SK-N-SH (cell line): ENCODE results near the gene MYH11. TPM values are rescaled to one million over a fixed set of nuclear protein-coding genes. Genes with fewer than 3 reads are reported as not detected.

ENCODE experiments used
- CTCF ChIA-PET: fragments of 300-600, 350-600 bp; formaldehyde crosslinking; extraction: SDS; loops from one replicate; lab custom pipeline; 2021; lab: Yijun Ruan, JAX
- POLR2A ChIA-PET: fragments of 350-600 bp; sonication (Branson Sonifier 250); formaldehyde crosslinking; extraction: SDS; loops from one replicate; lab custom pipeline; 2020; ENCODE audit warnings: antibody characterized with exemption, inconsistent platforms; lab: Yijun Ruan, JAX
- DNase-seq: peaks from one replicate; pipeline ENCODE4 v3.0.0; 2012
- H2AFZ ChIP-seq: fragments of 200-600 bp; sonication (generic); 2 replicates; pipeline ENCODE4 v1.8.1; 2016; ENCODE audit warnings: antibody characterized with exemption, mild to moderate bottlenecking, low read depth
- H3F3A ChIP-seq: fragments of 200-600 bp; sonication (generic); replicated peaks from 2 replicates; pipeline ENCODE3; 2016; ENCODE audit warnings: antibody characterized with exemption, mild to moderate bottlenecking; ENCODE audit not compliant: insufficient read depth
- H3K27ac ChIP-seq, 2 experiments: fragments of 200-500 bp in 1 of 2; fragments of 200-600 bp in 1 of 2; sonication (Bioruptor generic) in 1 of 2; sonication (generic), shearing (Covaris generic) in 1 of 2; 2 replicates each; pipeline versions ENCODE4 v1.5.1 to v1.6.1; 2014 to 2016; ENCODE audit warnings: low read depth in 2 of 2, inconsistent platforms in 1 of 2, low read length in 1 of 2, mild to moderate bottlenecking in 1 of 2, mixed read lengths in 1 of 2
- H3K27me3 ChIP-seq: fragments of 200-600 bp; sonication (generic), shearing (Covaris generic); 2 replicates; pipeline ENCODE4 v1.6.1; 2016; ENCODE audit warnings: mixed run types; ENCODE audit not compliant: insufficient read depth
- H3K36me3 ChIP-seq, 2 experiments: fragments of 200-500 bp in 1 of 2; fragments of 200-600 bp in 1 of 2; sonication (Bioruptor generic) in 1 of 2; sonication (generic) in 1 of 2; replicated peaks in 1 of 2; 2 replicates each; pipeline versions ENCODE3 to v1.5.1; 2014 to 2016; ENCODE audit warnings: low read length in 1 of 2, mild to moderate bottlenecking in 1 of 2; ENCODE audit not compliant: insufficient read depth in 2 of 2, control insufficient read depth in 1 of 2
- H3K4me1 ChIP-seq, 2 experiments: fragments of 200-500 bp in 1 of 2; fragments of 200-600 bp in 1 of 2; sonication (Bioruptor generic) in 1 of 2; sonication (generic), shearing (Covaris generic) in 1 of 2; 2 replicates each; pipeline versions ENCODE4 v1.5.1 to v1.6.1; 2014 to 2016; ENCODE audit warnings: low read depth in 1 of 2, low read length in 1 of 2, mixed run types in 1 of 2; ENCODE audit not compliant: insufficient read depth in 2 of 2, control insufficient read depth in 1 of 2
- H3K4me2 ChIP-seq: fragments of 200-600 bp; sonication (generic), shearing (Covaris generic); 2 replicates; pipeline ENCODE4 v1.6.1; 2017; ENCODE audit warnings: mixed run types
- H3K4me3 ChIP-seq, 2 experiments: fragments of 200-500 bp in 1 of 2; fragments of 200-600 bp in 1 of 2; sonication (Bioruptor generic) in 1 of 2; sonication (generic), shearing (Covaris generic) in 1 of 2; 2 replicates each; pipeline versions ENCODE4 v1.5.1 to v1.8.1; 2014 to 2016; ENCODE audit warnings: low read depth in 2 of 2, inconsistent platforms in 1 of 2, low read length in 1 of 2, mild to moderate bottlenecking in 1 of 2, mixed read lengths in 1 of 2, moderate library complexity in 1 of 2
- H3K79me2 ChIP-seq: fragments of 200-600 bp; sonication (generic); 2 replicates; pipeline ENCODE4 v1.8.1; 2017; ENCODE audit warnings: mild to moderate bottlenecking; ENCODE audit not compliant: insufficient read depth
- H3K9ac ChIP-seq: fragments of 200-600 bp; sonication (generic); 2 replicates; pipeline ENCODE4 v1.6.1; 2017; ENCODE audit warnings: mixed run types
- H3K9me2 ChIP-seq: fragments of 200-600 bp; sonication (generic); 2 replicates; pipeline ENCODE4 v1.6.1; 2017; ENCODE audit warnings: mixed run types
- H3K9me3 ChIP-seq: fragments of 200-600 bp; sonication (generic); 2 replicates; pipeline ENCODE4 v1.6.1; 2017; ENCODE audit warnings: mixed run types, mild to moderate bottlenecking, moderate library complexity
- H4K20me1 ChIP-seq: fragments of 200-600 bp; sonication (generic); 2 replicates; pipeline ENCODE4 v1.6.1; 2017; ENCODE audit warnings: mild to moderate bottlenecking, mixed run types; ENCODE audit not compliant: insufficient read depth
- EZH2phosphoT487 ChIP-seq: fragments of 200-600 bp; sonication (generic); IDR thresholded peaks from 2 replicates; pipeline ENCODE4 v1.6.1; 2017; ENCODE audit warnings: low read depth, mixed run types, mild to moderate bottlenecking, antibody characterized with exemption, moderate library complexity, borderline replicate concordance
- FOSL2 ChIP-seq: IDR thresholded peaks from 2 replicates; pipeline ENCODE4 v1.4.0; 2012; ENCODE audit warnings: low read depth, mild to moderate bottlenecking, moderate library complexity, borderline replicate concordance
- FOXJ3 ChIP-seq: sonication (generic); formaldehyde crosslinking; IDR thresholded peaks from 2 replicates; pipeline ENCODE4 v1.5.1; 2020; ENCODE audit warnings: mild to moderate bottlenecking, missing genetic modification reagents
- FOXM1 ChIP-seq: IDR thresholded peaks from 2 replicates; pipeline ENCODE4 v1.4.0; 2012; ENCODE audit warnings: low read depth, mild to moderate bottlenecking
- JUND ChIP-seq: IDR thresholded peaks from 2 replicates; pipeline ENCODE4 v1.4.0; 2012
- NFIC ChIP-seq: IDR thresholded peaks from 2 replicates; pipeline ENCODE4 v1.4.0; 2012; ENCODE audit warnings: borderline replicate concordance
- RAD21 ChIP-seq: IDR thresholded peaks from 2 replicates; pipeline ENCODE4 v1.6.1; 2012; ENCODE audit warnings: mild to moderate bottlenecking, low read length
- RFX5 ChIP-seq: IDR thresholded peaks from 2 replicates; pipeline ENCODE4 v1.6.1; 2012; ENCODE audit warnings: mild to moderate bottlenecking, improper control_type of control experiment, low read length
- RXRA ChIP-seq: IDR thresholded peaks from 2 replicates; pipeline ENCODE4 v1.4.0; 2012; ENCODE audit warnings: low read depth, mild to moderate bottlenecking, borderline replicate concordance
- SIN3A ChIP-seq: IDR thresholded peaks from 2 replicates; pipeline ENCODE4 v1.6.1; 2012; ENCODE audit warnings: low read depth, mild to moderate bottlenecking, low read length, moderate library complexity, borderline replicate concordance
- SMC3 ChIP-seq: IDR thresholded peaks from 2 replicates; pipeline ENCODE4 v1.6.1; 2012; ENCODE audit warnings: low read depth, low read length, improper control_type of control experiment
- TAF1 ChIP-seq: IDR thresholded peaks from 2 replicates; pipeline ENCODE4 v1.6.1; 2012; ENCODE audit warnings: low read depth, mild to moderate bottlenecking, low read length, moderate library complexity, borderline replicate concordance
- YY1 ChIP-seq: IDR thresholded peaks from 2 replicates; pipeline ENCODE4 v1.4.0; 2012; ENCODE audit warnings: low read depth, mild to moderate bottlenecking
- WGBS: methylation state at CpG from one replicate; pipeline ENCODE4 v1.1.6; 2017; ENCODE audit warnings: low lambda C conversion rate; 5-methylcytosine and 5-hydroxymethylcytosine counted together
- polyA plus RNA-seq, 3 experiments: library from polyadenylated mRNA; depleted of rRNA; stranded (reverse); fragments of >200 nt; gene quantifications; 2 replicates each; pipeline ENCODE4 v1.2.3, GENCODE V29; 2012
- TF ChIP-seq, protein P1 (sequence below): IDR thresholded peaks from 2 replicates; pipeline ENCODE4 v1.4.0; 2012; ENCODE audit warnings: low read depth
- TF ChIP-seq, protein P2 (sequence below): IDR thresholded peaks from 2 replicates; pipeline ENCODE4 v1.4.0; 2012; ENCODE audit warnings: low read depth, borderline replicate concordance
- TF ChIP-seq, protein P3 (sequence below): IDR thresholded peaks from 2 replicates; pipeline ENCODE4 v1.4.0; 2012; ENCODE audit warnings: low read depth, borderline replicate concordance
- TF ChIP-seq, protein P4 (sequence below): fragments of 150-350 bp; IDR thresholded peaks from 2 replicates; pipeline ENCODE4 v1.6.1; 2017; ENCODE audit warnings: antibody characterized with exemption, low read length, low read depth, borderline replicate concordance

MYH11 gene
- polyA plus RNA-seq, 1 of the 3 experiments (the other 2 are of a cell fraction), result 0.02 TPM

DNA sequence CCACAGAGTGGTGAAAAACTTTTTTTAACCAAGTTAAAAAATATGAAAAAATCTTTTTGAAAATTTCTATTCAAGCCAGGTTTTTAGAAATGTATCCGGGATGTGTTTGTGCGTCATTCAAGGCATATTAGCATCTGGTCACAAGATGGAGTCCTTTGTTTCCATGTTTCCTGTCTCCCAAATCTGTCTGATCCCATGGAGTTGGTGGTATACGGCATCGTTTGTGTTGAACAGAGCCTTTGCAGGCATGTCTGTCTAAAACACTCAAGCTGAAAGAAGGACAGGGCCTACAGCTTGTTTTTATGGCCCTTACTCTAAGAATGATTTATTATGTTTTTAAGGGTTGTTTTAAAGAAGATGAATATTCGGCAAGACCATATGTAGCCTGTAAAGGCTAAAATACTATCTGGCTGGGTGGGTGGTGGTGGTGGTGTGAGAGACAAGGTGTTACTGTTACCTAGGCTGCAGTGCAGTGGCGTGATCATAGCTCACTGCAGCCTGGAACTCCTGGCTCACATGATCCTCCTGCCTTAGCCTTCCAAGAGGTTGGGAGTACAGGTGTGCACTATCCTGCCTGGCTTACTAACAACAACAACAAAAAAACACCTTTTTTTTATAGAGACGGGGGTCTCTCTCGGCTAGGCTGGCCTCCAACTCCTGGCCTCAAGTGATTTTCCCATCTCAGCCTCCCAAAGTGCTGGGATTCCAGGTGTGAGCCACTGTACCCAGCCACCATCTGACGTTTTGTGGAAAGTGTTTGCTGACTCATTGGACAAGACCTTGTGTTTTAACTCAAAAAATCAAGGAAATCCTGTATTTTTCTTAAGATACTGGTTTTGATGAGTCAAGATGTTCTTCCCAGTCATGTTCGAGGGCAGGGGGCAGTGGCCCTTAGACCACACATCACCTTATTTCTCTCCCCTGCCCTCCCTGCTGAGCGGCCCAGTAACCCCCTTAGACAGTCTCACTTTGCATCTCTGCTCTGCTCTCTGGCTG is 154.6 kb downstream of the MYH11 start (continued):
- TF ChIP-seq FOSL2 (no peak), FOXM1 (no peak), RAD21 (no peak), SIN3A (no peak), SMC3 (no peak), FOXJ3 (CRISPR knock-in tag) (no peak), RFX5 (no peak), NFIC (no peak), RXRA (no peak)
- TF ChIP-seq, protein P1, sequence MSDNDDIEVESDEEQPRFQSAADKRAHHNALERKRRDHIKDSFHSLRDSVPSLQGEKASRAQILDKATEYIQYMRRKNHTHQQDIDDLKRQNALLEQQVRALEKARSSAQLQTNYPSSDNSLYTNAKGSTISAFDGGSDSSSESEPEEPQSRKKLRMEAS, result no peak

DNA sequence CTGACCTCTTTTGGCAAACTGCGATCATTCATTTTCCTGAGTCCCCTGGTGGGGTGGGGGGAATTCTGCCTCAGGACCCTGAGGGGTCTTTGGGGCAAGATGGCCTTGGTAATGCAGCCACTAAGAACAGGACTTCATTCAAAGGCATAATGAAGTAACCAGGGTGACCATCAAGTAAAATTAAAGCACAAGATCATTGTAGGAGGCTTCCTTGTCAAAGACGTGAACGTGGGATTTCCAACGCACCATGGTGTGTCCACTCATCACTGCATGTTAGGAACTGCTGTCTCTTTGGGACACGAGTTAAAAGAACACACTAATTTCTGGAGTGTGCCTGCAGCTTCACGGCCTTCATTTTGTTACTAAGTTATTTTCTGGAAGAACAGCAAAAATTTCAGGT is 155.5 kb downstream of the MYH11 start:
- no peaks in the 10 kb centered on the region for H3K27me3 ChIP-seq
- H3K27ac ChIP-seq, result no peak overlapping the region
- peaks cover 4% of the 10 kb centered on the region; the same call in 1 of the 2 replicates for H4K20me1 ChIP-seq
- H2AFZ ChIP-seq, result no peak overlapping the region
- no peak overlapping the region for H3K9ac ChIP-seq
- 96% methylated on average over 6 of the region's 6 CpGs for WGBS
- H3F3A ChIP-seq, result no peaks in the 10 kb centered on the region
- no peak overlapping the region for H3K4me2 ChIP-seq
- TF ChIP-seq FOSL2 (no peak), SIN3A (no peak), EZH2phosphoT487 (no peak), RAD21 (no peak)
- TF ChIP-seq, protein P2, sequence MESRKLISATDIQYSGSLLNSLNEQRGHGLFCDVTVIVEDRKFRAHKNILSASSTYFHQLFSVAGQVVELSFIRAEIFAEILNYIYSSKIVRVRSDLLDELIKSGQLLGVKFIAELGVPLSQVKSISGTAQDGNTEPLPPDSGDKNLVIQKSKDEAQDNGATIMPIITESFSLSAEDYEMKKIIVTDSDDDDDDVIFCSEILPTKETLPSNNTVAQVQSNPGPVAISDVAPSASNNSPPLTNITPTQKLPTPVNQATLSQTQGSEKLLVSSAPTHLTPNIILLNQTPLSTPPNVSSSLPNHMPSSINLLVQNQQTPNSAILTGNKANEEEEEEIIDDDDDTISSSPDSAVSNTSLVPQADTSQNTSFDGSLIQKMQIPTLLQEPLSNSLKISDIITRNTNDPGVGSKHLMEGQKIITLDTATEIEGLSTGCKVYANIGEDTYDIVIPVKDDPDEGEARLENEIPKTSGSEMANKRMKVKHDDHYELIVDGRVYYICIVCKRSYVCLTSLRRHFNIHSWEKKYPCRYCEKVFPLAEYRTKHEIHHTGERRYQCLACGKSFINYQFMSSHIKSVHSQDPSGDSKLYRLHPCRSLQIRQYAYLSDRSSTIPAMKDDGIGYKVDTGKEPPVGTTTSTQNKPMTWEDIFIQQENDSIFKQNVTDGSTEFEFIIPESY, result no peak
- DNase-seq, result no peak
- no peaks in the 10 kb centered on the region for H3K4me1 ChIP-seq
- ChIA-PET CTCF (no interaction called here), POLR2A (no interaction called here)
- peaks cover 21 to 39% of the 10 kb centered on the region in 2 experiments for H3K36me3 ChIP-seq
- H3K79me2 ChIP-seq, result no peaks in the 10 kb centered on the region
- no peaks in the 10 kb centered on the region for H3K9me3 ChIP-seq
- H3K9me2 ChIP-seq, result no peaks in the 10 kb centered on the region
- H3K4me3 ChIP-seq, result no peak overlapping the region

DNA sequence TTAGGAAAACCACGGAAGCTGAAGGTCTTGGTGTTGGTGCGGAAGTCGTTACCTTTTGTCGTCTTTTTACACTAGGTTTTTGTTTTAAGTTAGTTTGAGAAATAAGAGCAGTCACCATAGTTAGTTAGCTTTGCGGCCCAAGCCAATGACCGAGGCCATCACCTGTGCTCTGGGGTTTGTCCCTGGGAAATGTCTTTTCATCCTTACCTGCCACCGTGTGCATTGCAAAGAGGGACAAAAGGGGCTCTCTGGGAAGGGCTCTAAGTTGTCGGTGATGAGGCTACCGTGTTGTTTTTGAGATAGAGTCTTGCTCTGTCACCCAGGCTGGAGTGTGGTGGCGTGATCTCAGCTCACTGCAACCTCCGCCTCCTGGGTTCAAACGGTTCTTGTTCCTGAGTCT is 157.0 kb downstream of the MYH11 start:
- 96% methylated on average over 12 of the region's 12 CpGs for WGBS
- Histone ChIP-seq H3K27me3 (no peaks in the 10 kb centered on the region), H3K4me3 (no peak overlapping the region), H3K36me3 (peaks cover 21 to 49% of the 10 kb centered on the region in 2 experiments), H3F3A (no peaks in the 10 kb centered on the region), H3K4me2 (no peak overlapping the region), H3K27ac (no peak overlapping the region), H3K9me2 (no peaks in the 10 kb centered on the region), H3K79me2 (no peaks in the 10 kb centered on the region), H4K20me1 (peaks cover 4% of the 10 kb centered on the region; the same call in 1 of the 2 replicates), H2AFZ (no peak overlapping the region), H3K9ac (no peak overlapping the region), H3K4me1 (no peaks in the 10 kb centered on the region), H3K9me3 (no peaks in the 10 kb centered on the region)
- POLR2A ChIA-PET, result no interaction called here
- CTCF ChIA-PET, result no interaction called here
- DNase-seq, result no peak
- TF ChIP-seq, protein P2, result no peak
- TF ChIP-seq, protein P3, sequence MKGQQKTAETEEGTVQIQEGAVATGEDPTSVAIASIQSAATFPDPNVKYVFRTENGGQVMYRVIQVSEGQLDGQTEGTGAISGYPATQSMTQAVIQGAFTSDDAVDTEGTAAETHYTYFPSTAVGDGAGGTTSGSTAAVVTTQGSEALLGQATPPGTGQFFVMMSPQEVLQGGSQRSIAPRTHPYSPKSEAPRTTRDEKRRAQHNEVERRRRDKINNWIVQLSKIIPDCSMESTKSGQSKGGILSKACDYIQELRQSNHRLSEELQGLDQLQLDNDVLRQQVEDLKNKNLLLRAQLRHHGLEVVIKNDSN, result no peak
- TF ChIP-seq, protein P4, sequence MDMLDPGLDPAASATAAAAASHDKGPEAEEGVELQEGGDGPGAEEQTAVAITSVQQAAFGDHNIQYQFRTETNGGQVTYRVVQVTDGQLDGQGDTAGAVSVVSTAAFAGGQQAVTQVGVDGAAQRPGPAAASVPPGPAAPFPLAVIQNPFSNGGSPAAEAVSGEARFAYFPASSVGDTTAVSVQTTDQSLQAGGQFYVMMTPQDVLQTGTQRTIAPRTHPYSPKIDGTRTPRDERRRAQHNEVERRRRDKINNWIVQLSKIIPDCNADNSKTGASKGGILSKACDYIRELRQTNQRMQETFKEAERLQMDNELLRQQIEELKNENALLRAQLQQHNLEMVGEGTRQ, result no peak
- no peak for TF ChIP-seq YY1
- TF ChIP-seq TAF1, result no peak
- no peak for TF ChIP-seq JUND
- no peak for TF ChIP-seq FOXJ3 (CRISPR knock-in tag)
- TF ChIP-seq, protein P1, result no peak
- TF ChIP-seq RAD21, result no peak
- TF ChIP-seq EZH2phosphoT487, result no peak
